ENCODE data around the gene PCBD2.
"Not testable (repeated sequence)": the region's sequence is repeated elsewhere in the genome, so short reads cannot be mapped to it uniquely, and the experiment has no call there.

Gene PCBD2

DNA sequence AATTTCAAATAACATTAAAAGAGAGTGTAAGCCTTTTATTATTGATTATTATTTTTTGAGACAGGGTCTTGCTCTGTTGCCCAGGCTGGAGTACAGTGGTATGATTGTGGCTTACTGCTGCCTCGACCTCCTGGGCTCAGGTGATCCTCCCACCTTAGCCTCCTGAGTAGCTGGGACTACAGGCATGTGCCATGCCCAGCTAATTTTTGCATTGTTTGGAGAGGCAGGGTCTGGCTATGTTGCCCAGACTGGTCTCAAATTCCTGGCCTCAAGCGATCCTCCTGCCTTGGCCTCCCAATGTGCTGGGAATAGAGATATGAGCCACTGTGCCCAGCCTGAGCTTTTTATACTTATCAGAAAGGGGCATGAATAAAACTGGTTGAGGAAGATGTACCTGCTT lies 5.8 kb downstream of the PCBD2 start:
- FAIRE-seq: not testable (repeated sequence)

DNA sequence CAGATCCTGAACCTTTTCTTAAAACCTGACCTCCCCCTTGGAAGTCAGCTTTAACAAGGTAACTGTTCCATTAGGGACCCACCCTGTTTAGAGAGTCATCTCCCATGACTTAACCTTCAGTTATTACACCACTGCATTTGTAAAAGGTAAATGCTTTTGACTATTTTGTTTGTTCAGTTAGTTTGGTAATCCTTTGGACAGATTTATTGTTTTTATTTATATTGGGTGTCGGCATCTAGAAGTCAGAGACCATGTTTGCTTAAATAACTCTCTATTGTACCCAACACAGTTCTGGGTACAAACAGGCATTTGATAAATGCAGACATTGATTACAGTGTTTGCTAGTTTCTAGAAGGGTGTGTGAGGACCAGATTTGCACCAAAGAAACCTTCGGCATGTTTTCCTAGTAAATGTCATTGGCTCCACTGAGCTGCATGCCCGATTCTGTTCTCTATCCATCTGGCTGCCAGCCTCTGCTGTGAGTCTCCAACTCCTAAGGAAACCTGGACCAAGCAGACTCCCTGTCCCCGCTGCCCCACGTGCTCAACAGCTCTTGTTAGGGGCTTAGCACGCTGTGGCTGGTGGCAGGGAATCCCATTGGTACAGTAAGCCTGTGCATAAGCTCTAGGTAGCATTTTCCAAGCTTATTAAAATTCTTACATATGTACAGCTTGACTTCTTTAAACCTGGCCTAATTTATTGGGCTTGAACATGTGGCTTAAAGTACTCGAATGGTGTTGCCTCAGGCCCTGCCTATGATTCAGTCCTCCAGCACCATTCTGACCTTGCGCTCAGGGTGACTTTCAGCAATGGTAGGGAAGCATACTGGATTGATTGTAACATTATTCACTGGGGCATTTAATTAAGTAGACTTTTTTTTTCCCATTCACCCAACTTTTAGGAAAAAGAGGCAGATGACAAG lies 6.6 kb downstream of the PCBD2 start:
- FAIRE-seq: no peak

DNA sequence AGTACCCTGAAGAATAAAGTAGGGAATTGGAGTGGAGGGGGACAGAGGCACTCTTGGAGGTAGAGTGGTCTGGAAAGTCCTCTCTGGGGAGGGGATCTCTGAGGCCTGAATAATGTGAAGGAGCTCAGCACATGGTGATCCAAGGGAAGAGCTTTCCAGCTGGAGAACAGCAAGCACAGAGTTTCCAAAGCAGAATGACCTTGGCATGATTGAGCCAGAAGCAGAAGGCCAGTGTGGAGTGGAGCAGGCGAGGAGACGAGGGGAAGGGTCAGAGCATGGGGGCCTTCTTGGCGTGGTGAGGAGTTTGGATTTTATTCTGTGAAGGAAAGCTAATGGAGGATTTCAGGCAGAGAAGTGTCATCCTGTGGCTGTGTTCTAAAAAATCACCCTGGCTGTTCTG lies 8.3 kb downstream of the PCBD2 start:
- no peak for FAIRE-seq

DNA sequence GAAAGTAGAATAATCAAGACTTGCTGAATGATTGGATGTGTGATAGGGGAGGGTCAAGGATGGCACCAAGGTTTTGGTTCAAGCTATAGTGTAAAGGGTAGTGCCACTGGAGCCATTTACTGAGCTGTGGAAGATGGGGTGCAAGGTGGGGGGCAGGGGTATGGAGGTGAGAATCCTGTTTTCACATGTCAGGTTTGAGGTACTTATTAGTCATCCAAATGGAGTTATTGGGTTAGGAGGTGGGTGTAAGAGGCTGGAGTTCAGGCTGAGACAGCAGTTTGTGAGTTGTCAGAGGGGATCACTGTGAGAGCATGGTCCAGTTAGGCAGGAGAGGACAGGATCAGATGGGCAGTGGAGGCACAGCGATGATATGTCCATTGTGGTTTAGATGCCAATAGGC lies 8.9 kb downstream of the PCBD2 start:
- FAIRE-seq: no peak

DNA sequence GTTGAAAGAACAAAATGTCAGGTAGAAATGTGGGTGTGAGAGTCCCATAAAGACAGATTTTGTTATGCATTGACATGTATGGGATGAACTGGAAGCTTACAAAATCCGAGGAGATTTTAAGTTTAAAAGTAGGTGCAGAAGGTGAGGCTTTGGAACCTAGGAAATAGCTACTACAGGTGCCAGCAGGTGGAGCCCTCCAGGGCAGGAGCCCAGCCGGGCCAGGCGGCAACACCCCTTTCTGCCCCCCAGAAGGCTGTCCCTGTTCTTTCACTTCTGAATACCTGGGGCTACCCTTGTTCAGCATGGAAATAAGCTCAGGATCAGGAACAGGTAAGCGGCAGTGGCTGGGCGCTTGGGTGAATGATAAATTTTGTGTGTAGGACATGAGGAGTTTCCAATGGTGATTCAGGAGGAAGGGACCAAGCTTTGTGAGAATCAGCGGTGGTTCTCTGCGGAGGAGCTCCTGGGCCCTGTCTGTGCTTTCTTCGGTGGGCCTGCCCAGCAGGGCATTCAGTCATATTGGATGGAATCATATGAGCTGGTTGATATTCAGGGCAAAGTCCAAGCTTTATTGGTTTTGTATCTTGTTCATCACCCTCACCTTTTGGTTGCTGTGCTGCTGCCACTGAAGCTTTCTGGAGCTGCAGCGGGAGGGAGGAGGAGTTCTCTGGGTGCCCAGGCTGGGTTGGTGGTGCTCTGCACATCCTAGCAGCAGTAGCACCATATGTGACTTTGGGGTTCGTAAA lies 12.3 kb downstream of the PCBD2 start:
- FAIRE-seq: no peak

DNA sequence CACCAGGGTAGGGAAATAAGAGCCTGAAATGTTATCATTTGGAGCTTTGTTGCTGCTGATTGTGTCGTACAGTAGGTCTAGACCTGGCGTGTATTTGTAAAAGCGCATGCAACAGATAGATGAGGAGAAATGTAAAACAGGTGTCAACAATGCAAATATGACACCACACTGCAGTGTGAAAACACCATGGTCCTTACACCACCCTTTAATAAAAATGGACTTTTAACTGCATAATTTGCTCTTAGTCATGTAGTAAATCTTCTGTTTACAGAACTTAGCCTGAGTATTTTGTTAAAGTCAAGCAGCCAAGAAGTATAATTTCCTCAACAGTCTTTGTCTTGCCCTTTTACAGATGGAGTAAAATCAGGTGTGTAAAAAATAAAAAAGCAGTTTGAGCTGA lies 13.9 kb downstream of the PCBD2 start:
- FAIRE-seq: no peak

DNA sequence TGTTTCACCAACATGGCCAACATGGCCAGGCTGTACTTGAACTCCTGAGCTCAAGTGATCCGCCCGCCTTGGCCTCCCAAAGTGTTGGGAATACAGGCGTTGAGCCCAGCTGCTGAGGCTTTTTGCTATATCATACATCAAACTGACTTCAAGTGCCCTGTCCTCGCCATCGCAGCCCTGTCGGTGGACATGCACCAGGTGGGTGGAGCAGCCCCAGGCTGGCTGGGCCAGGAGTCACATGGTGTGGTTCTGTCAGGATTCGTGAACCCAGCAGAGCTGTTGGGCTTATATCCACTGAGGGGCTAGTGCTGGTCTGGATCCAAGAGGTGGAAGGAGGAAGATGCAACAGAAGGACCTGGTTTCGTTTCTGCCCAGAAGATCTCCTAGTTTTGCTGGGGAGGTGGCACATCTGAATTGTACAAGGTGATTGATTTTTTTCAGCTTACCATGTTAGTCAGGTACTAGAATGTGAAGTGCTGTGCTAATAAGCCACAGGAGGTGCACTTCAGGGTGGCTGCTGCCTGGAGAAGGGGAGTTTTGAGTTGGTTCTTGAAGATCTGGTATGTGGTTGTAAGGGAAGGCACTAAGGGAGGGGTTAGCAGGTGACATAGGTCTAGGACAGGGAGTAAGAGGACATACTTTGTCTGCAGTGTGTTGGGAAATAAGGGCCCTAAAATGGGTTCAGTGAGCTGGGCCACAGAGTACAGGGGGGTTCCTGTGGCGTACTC lies 16.1 kb downstream of the PCBD2 start:
- FAIRE-seq: no peak

DNA sequence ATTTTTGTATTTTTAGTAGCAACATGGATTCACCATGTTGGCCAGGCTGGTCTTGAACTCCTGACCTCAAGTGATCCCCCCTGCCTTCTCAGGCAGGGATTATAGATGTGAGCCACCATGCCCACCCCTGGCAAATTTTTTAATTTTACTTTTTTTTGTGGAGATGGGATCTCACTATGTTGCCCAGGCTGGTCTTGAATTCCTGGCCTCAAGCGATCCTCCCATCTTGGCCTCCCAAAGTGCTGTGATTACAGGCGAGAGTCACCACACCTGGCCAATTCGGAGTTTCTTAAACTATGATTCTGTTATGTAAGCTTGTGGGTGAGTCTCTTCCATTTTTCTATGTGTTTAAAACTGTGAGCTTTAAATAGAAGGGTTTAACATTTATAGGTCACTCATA lies 27.6 kb downstream of the PCBD2 start:
- FAIRE-seq: no peak

DNA sequence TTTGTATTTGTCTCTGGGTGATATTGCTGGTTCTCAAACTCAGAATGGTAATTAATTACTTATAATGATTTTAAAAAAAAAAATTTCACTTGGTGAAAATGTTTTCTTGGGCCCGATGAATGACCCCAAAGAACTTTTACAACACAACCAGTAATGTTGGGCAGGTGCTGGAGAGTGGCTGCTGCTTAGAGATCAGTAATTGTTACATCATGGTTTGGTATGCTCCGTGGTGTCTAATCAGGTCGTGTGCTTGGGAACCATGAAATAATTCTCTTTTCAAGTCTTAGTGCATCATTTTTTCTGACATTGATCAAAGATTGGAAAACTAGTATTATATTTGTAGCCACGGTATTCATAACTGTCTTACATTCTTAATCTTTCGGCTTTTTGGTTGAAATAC lies 29.3 kb downstream of the PCBD2 start:
- FAIRE-seq: no peak

DNA sequence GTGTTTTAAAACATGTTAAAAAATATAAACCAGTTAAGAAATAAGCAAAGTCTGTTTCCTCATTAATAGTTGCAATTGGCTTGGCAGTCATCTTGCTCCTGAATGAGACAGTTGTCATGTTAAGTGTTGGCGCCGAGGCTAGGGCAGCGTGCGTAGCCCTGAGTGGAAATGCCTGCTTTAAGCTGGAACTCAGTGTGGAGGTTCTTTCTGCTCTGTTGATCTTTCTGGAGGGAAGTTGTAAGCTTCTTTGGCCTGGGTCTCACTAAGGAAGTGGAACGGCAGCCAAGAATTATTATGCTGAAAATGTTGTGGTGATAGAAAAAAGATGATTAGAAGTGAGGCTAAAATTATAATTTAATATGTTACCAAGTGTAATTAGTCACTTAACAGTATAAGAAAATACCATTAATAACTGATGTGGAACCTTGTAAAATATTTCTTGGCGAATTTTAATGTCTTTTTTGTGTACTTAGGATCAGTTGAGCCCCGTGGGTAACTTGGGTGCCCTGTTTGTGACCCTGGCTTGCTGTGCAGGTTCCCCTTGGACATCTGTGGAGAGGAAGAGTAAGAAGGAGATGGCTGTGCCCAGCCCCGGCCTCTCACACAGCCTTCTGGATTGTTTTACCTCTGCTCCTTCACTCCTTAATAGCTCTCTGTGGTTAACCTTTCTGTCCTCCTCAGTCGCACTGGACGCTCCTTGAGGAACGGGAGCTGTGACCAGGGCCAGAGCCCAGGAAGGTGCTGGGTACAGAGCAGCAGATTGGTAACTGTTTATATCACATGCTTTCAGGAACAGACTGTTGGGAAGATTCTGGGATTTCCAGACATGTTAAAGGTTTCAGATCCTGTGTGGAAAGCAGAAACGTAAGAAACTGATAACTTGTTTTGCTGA lies 31.0 kb downstream of the PCBD2 start:
- no peak for FAIRE-seq

DNA sequence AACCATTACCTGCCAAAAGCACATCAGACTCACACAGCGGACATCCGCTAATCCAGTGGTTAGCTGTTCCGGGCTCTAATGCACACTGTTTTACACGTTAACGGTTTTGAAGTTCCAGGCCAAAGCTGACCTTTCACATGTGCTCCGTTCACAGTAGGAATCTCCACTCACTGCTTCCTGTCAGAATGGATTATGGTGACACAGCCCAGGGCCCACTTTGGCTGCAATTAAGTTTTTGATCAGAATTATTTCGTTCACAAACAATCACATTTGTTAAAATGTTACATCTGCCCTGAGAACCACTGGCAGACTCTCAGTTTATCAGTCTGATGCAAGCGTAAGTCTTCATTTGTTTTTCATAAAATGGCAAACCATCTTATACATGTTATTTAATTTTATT lies 32.6 kb downstream of the PCBD2 start:
- FAIRE-seq: no peak

DNA sequence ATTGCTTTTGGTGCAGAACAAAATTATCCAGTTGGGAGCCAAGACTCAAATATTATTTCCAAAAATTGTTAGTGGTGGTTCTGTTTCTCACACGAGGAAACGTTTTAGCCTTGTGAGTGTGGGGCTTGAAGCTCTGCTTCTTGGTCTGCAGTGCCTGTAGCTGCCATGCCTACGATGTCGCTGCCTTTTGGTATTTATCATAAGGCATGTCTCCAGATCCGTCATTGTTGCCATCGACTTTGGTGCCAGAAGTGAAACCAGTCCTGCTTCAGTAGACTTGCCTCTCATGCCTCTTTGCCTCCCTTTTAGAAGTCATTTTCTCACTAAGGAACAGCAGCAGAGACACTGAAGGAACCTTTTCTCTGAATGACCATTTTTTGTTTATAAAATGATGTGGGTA lies 33.1 kb downstream of the PCBD2 start:
- FAIRE-seq: no peak

DNA sequence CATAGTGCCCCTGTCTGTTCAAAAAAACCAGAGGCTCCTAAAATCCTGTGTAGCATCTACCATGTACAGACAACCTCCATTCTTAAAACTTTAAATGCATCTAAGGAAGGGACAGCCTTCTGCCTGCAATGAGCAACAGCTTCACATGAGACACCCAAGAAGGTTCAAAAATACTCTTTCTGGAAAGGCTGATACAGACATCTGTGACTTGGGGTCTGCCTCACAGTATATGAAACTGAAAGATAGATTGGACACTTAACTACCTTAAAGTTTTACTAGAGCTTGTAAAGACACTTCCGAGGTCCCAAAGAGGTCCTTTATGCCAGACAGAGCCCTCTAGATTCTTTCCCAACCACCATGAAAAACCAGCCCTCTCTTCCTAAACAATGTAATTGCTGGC lies 34.6 kb downstream of the PCBD2 start:
- FAIRE-seq: no peak

DNA sequence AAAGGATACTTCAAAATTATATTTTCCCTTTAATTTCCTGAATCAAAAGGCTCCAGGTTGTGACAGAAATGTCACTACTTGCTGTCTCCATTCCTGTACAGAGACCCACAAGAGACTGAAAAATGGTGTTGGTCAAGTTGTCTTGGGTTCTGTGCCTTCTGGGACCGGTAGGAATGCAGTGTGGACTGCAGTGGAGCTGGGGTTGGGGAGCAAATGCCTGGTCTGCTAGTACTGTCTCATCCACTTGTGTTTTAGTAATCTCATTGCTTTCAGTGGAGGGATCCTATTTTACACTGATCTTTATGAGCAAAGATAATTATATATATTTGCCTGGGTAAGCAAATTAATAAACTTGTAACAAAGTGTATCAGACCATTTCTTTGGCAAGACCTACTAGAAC lies 38.6 kb downstream of the PCBD2 start:
- FAIRE-seq: no peak

DNA sequence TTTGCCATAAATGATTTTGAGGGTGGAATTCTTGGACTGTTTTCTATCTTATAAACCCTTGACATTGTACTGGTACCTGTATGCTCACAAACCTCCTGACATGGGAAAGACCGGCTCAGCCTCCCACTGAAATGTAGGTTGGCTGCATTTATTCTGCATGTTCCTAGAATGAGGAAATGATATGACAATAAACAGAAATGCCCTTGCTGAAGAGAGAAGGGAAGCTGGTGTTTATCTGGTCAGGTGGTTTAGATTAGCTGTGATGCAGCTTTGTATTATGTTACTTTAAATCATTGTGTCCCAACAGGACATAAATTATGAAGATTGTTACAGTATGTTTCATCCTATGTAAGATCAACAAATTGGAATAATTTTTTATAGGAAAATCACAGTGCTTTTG lies 39.7 kb downstream of the PCBD2 start:
- FAIRE-seq: no peak

DNA sequence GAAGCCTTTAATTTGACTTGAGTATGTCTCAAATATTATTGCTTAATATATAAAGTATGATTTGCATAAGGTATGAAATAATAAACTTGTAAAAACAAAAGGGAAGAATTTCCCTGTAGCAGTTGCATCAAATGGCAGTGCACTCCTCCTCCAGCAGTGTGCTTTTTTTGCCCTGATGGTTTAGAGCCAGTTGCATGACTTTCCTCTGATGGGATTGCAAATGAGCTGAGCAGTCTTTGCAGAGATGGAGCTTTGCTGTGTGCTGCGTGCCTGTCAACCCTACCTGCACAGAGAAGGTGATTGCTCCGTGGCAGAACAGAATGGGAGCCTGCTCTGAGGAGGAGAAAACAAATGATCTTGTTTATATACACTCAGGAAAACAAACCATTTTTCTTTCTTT lies 40.1 kb downstream of the PCBD2 start:
- no peak for FAIRE-seq

DNA sequence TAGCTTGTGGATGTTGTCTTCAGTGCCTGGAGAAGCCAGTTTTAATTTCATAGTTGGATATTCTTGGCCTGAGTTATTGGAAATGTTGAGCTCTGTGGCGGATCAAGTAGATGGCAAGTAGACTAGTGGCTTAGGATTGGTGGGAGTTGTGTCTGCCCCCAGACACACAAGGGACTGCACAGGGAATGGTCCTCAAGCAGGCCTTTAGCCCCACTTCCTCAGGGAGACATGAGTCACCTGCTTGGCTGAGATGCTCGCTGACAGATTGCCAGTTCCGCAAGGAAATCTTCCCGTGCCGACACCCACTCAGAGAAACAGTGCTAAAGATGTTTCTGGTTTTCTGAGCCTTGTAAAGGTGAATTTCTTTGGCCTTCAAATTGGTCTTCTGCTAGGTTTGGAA lies 44.0 kb downstream of the PCBD2 start:
- no peak for FAIRE-seq

DNA sequence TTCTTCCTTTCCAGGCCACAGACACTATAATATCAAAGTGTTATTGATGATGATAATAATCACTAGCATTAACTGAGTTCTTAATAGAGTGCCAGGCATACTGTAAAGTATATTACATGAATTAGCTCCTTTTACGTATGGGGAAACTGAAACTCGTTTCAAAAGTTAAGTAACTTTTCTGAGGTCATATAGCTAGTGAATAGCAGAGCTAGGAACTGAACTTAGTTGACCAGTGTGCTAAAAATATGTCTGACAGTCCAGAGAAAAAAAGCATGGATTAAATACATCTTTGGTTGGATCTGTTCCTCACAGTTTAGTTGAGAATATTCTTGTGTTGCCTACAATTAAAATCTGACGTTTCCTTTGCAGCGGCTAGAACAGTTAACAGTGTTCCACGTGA lies 44.4 kb downstream of the PCBD2 start:
- no peak for FAIRE-seq

DNA sequence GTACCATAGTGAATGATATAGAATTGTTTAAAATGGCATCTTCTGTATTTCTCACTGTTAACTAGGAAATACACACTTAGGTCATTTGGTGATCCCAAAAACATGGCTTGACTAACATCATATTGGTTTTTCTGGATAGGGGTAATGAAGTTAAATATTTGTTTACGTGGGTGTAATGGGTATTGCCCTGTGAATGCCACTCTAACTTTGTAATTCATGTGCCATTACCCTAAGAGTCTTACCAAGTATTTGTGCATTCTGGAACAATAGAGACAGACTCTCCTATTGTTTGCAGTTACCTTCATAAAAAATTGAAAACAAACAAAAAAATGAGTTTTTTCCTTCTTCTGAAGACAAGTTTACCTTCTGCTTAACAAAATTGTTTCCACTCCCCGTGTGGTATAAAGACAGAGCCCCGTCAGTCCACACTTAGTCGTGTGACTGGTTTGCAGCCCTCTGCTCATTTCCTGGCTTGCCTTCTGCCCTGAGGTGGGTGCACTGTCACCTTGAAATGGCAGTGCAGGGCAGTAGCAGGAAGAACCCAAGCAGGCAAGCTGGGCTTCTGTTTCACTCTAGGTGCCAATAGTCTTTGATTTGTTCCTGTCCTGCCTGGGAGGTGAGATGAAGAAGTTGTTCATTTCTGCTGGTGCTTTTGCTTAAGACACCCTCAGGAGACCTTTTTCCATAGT lies 53.1 kb downstream of the PCBD2 start:
- FAIRE-seq: no peak

DNA sequence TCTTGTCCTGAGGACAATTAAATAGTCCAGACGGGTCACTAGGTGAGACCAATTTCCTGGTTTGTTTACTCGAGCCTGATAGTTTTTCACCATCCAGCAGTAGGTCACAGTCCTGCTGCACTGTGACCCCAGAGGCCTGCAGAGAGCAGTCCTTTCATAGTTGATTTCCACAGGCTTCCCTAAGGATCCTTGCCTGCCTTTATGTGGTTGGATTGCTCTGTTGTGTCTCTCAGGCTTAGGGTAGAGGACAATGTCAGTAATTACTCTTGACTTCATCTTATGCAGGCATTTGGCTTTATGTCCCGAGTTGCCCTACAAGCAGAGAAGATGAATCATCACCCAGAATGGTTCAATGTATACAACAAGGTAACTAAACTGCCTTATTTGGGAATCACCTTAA lies 53.8 kb downstream of the PCBD2 start:
- FAIRE-seq: no peak

DNA sequence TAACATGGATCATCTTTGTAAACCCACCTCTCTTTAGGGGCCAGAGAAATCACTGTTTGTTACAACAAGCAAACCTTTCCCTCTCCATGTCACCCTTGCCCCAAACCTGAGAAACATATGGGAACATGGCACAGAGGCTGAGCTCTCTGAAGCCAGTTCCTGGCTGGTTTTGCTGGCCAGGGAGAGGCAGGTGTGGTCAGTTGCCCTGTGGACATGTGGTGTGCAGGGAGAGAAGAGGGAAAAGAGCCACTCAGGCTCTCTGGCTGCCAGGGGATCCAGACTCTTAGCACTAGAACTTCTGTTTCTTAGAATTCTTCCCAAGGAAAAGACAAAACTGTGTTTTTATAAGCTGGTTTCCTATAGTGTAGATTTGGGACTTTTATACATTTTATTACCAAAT lies 58.2 kb downstream of the PCBD2 start:
- no peak for FAIRE-seq

All from islet of Langerhans (tissue), 1 donor.